GM19324 (cell line): ENCODE measurements around the gene PTPRD.

ENCODE experiments used
- ATAC-seq: cut with Tn5 transposase; IDR thresholded peaks from one replicate; pipeline ENCODE4 v1.9.1; 2021; ENCODE audit warnings: mild to moderate bottlenecking, moderate library complexity; ENCODE audit not compliant: unreplicated experiment, low FRiP score

PTPRD gene

GRCh38 chr9:8289681-8290080, 2323.1 kb downstream of the PTPRD start:
- ATAC-seq, result no peak

- ATAC-seq, result no peak
Observed at GRCh38 chr9:8287970-8288369, 2324.8 kb downstream of the PTPRD start.

GRCh38 chr9:8287501-8287900, 2325.3 kb downstream of the PTPRD start:
- no peak for ATAC-seq

DNA sequence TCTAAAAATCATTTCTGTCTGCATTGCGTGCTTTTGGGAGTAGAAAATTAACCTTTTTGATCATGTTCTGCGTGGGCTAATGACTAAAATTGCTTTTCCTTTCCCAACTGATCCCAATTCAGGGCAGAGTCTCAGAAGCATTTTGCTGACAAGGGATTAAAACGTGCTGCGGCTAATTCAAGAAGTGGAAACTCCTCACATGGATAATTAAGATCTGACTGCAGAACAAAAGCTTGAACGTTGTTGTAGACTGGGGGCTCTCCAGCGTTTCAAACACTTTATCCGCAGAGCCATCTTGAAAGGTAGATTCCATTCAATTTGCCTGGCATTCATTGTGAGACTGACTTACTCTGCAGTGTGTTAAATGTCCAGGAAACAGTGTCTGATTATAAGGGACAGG, 2327.9 kb downstream of the PTPRD start:
- no peak for ATAC-seq

DNA sequence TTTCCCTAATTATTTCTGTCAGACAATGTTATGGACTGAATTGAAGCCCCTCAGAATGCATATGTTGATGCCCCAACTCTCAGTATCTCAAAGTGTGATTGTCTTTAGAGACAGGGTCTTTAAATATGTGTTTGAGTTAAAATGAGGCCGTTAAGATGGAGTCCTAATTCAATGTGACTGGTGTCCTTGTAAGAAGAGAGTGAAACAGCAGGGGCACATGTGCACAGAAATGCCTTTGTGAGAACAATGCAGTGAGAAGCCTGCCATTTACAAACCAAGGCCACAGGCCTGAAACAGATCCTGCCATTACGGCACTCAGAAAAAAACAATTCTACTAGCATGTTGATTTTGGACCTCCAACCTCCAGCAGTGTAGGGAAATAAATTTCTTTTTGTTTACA, 2330.3 kb downstream of the PTPRD start:
- no peak for ATAC-seq

- no peak for ATAC-seq
Observed at GRCh38 chr9:8280811-8281210, 2332.0 kb downstream of the PTPRD start.

DNA sequence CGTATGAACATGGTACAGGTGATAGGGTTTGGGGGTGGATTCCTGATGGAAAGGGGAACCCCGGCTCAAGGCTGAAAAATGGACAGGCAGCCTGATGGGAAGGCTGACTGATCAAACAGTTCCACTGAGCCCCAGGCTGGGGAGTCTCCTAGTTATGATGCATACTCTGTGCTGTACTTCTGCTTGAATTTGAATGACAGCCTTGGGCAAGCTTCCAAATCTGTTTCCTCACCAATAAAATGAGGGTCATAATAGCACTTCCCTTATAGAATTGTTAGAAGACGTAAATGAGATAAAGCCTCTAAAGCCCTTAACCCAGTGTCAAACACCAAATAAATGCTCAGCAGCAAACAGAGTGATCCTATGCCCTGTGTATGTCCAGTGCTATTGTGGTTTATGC, 2334.8 kb downstream of the PTPRD start:
- no peak for ATAC-seq

- ATAC-seq, result no peak
Observed at GRCh38 chr9:8270235-8270634, 2342.6 kb downstream of the PTPRD start.

- no peak for ATAC-seq
Observed at GRCh38 chr9:8268881-8269280, 2343.9 kb downstream of the PTPRD start.

- no peak for ATAC-seq
Observed at GRCh38 chr9:8268216-8268878, 2344.5 kb downstream of the PTPRD start.

- ATAC-seq, result no peak
Observed at GRCh38 chr9:8267636-8268035, 2345.2 kb downstream of the PTPRD start.

GRCh38 chr9:8266861-8267260, 2345.9 kb downstream of the PTPRD start:
- no peak for ATAC-seq

DNA sequence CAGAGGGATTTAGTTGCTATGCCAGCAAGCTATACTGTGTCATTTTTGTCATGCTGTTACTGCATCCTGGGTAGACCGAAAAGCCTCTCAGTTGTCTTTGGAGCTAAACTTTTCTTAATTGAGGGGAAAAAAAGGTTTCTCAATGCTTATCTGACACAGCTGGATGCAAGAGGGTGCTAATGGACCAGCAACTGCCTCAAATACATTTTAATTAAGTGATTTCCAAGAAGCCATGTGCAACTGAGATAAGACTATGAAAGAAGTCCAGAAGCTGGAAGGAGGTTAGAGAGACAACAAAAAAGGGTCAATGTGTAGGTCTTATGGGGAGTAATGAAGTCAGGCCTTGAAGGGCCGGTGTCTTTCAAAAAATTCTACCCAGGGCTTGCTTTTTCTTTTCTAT, 2347.5 kb downstream of the PTPRD start:
- no peak for ATAC-seq
